CD14-positive monocyte (primary cell): ENCODE data around the gene DENND1A. TPM values are rescaled to one million over a fixed set of nuclear protein-coding genes. Genes with fewer than 3 reads are reported as not detected.

Source experiments
- DNase-seq, 3 donors: peaks; one replicate each; pipeline ENCODE4 v3.0.0-alpha.2; 2011 to 2022
- H2AFZ ChIP-seq: 2 replicates; pipeline ENCODE4 v1.6.0; 2012; ENCODE audit warnings: mild to moderate bottlenecking, low read depth, low read length, inconsistent platforms; ENCODE audit not compliant: insufficient read depth, poor library complexity, severe bottlenecking
- H3K27ac ChIP-seq, 2 donors: 1 replicate in 1 of 2; 2 replicates in 1 of 2; pipeline ENCODE4 v1.5.1; 2012 to 2013; ENCODE audit warnings: low read length in 2 of 2, control low read depth in 1 of 2, inconsistent platforms in 1 of 2, low read depth in 1 of 2, mild to moderate bottlenecking in 1 of 2
- H3K27me3 ChIP-seq, 2 donors: one replicate each; pipeline versions ENCODE4 v1.6.0 to v1.6.1; 2011 to 2013; ENCODE audit warnings: low read length in 2 of 2; ENCODE audit not compliant: control insufficient read depth in 2 of 2, insufficient read depth in 2 of 2
- H3K36me3 ChIP-seq, 2 donors: replicated peaks in 1 of 2; 1 replicate in 1 of 2; 2 replicates in 1 of 2; pipeline versions ENCODE4 v1.5.1 to v1.6.1; 2012 to 2013; ENCODE audit warnings: low read length in 2 of 2, control low read depth in 1 of 2, inconsistent platforms in 1 of 2, mild to moderate bottlenecking in 1 of 2; ENCODE audit not compliant: insufficient read depth in 2 of 2, control insufficient read depth in 1 of 2
- H3K4me1 ChIP-seq, 2 donors: 1 replicate in 1 of 2; 2 replicates in 1 of 2; pipeline versions ENCODE4 v1.5.1 to v1.6.1; 2012 to 2013; ENCODE audit warnings: low read length in 2 of 2, control low read depth in 1 of 2, inconsistent platforms in 1 of 2, mild to moderate bottlenecking in 1 of 2, moderate library complexity in 1 of 2; ENCODE audit not compliant: insufficient read depth in 2 of 2, control insufficient read depth in 1 of 2
- H3K4me2 ChIP-seq: replicated peaks from 2 replicates; pipeline ENCODE3; 2012; ENCODE audit warnings: low read length, moderate library complexity, mild to moderate bottlenecking; ENCODE audit not compliant: poor library complexity, severe bottlenecking; ENCODE audit errors: extremely low read depth
- H3K4me3 ChIP-seq, 3 experiments: fragments of 200-600 bp in 1 of 3; sonication (generic) in 1 of 3; replicated peaks in 1 of 3; 1 replicate in 2 of 3; 2 replicates in 1 of 3; pipeline ENCODE4 v1.5.1; 2011 to 2013; ENCODE audit warnings: low read length in 3 of 3, mild to moderate bottlenecking in 3 of 3, control low read depth in 2 of 3, low read depth in 2 of 3, inconsistent platforms in 1 of 3, moderate library complexity in 1 of 3
- H3K79me2 ChIP-seq: 2 replicates; pipeline ENCODE4 v1.6.0; 2012; ENCODE audit warnings: mild to moderate bottlenecking, control low read depth, inconsistent platforms, low read length, moderate library complexity; ENCODE audit not compliant: insufficient read depth
- H3K9ac ChIP-seq: 2 replicates; pipeline ENCODE4 v1.6.0; 2017; ENCODE audit warnings: low read length, mild to moderate bottlenecking; ENCODE audit not compliant: insufficient read depth, poor library complexity, severe bottlenecking
- H3K9me3 ChIP-seq, 2 donors: replicated peaks in 1 of 2; 1 replicate in 1 of 2; 2 replicates in 1 of 2; pipeline versions ENCODE4 v1.5.1 to v1.6.1; 2012 to 2013; ENCODE audit warnings: low read length in 2 of 2, control low read depth in 1 of 2; ENCODE audit not compliant: control insufficient read depth in 1 of 2, insufficient read depth in 1 of 2
- H4K20me1 ChIP-seq: 2 replicates; pipeline ENCODE4 v1.6.0; 2012; ENCODE audit warnings: mild to moderate bottlenecking, low read length, control low read depth, moderate library complexity; ENCODE audit not compliant: insufficient read depth
- H3K27ac Mint-ChIP-seq, 7 donors: one replicate each; pipeline ENCODE4 v1.8.0; 2020; ENCODE audit warnings: mild to moderate bottlenecking in 7 of 7, mixed read lengths in 7 of 7, moderate library complexity in 6 of 7, inconsistent platforms in 2 of 7
- H3K27me3 Mint-ChIP-seq, 3 donors: one replicate each; pipeline ENCODE4 v1.8.0; 2021 to 2022; ENCODE audit warnings: low read depth in 3 of 3, mild to moderate bottlenecking in 3 of 3, mixed read lengths in 3 of 3, moderate library complexity in 3 of 3, inconsistent platforms in 1 of 3
- H3K36me3 Mint-ChIP-seq, 2 donors: one replicate each; pipeline ENCODE4 v1.8.0; 2020; ENCODE audit warnings: mixed read lengths in 2 of 2, inconsistent platforms in 1 of 2, mild to moderate bottlenecking in 1 of 2
- H3K4me1 Mint-ChIP-seq: one replicate; pipeline ENCODE4 v1.8.0; 2020; ENCODE audit warnings: mild to moderate bottlenecking, mixed read lengths
- H3K4me3 Mint-ChIP-seq, 2 donors: one replicate each; pipeline ENCODE4 v1.8.0; 2020; ENCODE audit warnings: mild to moderate bottlenecking in 2 of 2, mixed read lengths in 2 of 2, moderate library complexity in 1 of 2
- H3K9me3 Mint-ChIP-seq, 7 donors: one replicate each; pipeline ENCODE4 v1.8.0; 2020 to 2022; ENCODE audit warnings: mixed read lengths in 7 of 7, mild to moderate bottlenecking in 6 of 7, moderate library complexity in 6 of 7, inconsistent platforms in 2 of 7
- WGBS: methylation state at CpG from one replicate; pipeline ENCODE4 v1.1.5; 2013; ENCODE audit warnings: missing lambda C conversion rate; ENCODE audit not compliant: insufficient coverage; 5-methylcytosine and 5-hydroxymethylcytosine counted together
- intact Hi-C, 2 donors: fragments of 100-400 bp; cut with micrococcal nuclease; formaldehyde crosslinking; loops; one replicate each; pipeline versions ENCODE4 v1.15.0 to v1.15.1; 2023
- polyA plus RNA-seq, 3 donors: library from polyadenylated mRNA; depleted of rRNA in 1 of 3; unstranded in 2 of 3; stranded (reverse) in 1 of 3; fragments of 300-500 nt in 2 of 3; fragments of >200 nt in 1 of 3; fragmentation: Illumina TruSeq in 2 of 3; gene quantifications; 1 replicate in 2 of 3; 2 replicates in 1 of 3; pipeline ENCODE4 v1.2.3, GENCODE V29; 2012 to 2021
- TF ChIP-seq, protein P1 (sequence below): fragments of 200-600 bp; IDR thresholded peaks from one replicate; pipeline ENCODE4 v1.8.0; 2022; ENCODE audit warnings: antibody characterized with exemption, mild to moderate bottlenecking

The DENND1A gene
- polyA plus RNA-seq, 3 donors = 24.8 to 73.0 (median 29.4) TPM

DNA sequence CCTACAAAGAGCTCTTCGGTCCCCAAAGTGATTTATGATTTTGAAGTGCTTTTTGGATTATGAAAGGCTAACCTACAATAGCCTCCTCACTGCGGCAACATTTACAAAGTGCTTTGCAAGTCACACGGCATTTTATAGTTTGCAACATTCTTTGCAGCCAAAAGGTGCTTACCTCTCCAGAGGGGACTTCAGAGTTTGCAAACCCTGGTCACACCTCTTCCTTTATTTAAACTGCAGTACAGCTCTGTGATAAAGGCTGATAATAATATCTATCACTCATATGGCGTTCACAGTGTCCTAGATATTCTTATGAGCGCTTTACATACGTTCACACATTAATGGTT lies 594.0 kb downstream of the DENND1A start:
- peaks cover 0 to 2% (median 0%) of the 10 kb centered on the region in 7 donors for H3K9me3 Mint-ChIP-seq
- H3K36me3 ChIP-seq = no peaks in the 10 kb centered on the region
- no peaks in the 10 kb centered on the region for H3K79me2 ChIP-seq
- no peak overlapping the region for H3K4me3 Mint-ChIP-seq
- H3K27me3 Mint-ChIP-seq = peaks cover 14 to 24% (median 21%) of the 10 kb centered on the region in 3 donors
- DNase-seq = no peak
- no peak overlapping the region for H2AFZ ChIP-seq
- H4K20me1 ChIP-seq = no peaks in the 10 kb centered on the region
- peaks cover 0 to 2% of the 10 kb centered on the region in 2 donors for H3K36me3 Mint-ChIP-seq
- 100% methylated on average over 1 of the region's 6 CpGs for WGBS
- TF ChIP-seq, protein P1, sequence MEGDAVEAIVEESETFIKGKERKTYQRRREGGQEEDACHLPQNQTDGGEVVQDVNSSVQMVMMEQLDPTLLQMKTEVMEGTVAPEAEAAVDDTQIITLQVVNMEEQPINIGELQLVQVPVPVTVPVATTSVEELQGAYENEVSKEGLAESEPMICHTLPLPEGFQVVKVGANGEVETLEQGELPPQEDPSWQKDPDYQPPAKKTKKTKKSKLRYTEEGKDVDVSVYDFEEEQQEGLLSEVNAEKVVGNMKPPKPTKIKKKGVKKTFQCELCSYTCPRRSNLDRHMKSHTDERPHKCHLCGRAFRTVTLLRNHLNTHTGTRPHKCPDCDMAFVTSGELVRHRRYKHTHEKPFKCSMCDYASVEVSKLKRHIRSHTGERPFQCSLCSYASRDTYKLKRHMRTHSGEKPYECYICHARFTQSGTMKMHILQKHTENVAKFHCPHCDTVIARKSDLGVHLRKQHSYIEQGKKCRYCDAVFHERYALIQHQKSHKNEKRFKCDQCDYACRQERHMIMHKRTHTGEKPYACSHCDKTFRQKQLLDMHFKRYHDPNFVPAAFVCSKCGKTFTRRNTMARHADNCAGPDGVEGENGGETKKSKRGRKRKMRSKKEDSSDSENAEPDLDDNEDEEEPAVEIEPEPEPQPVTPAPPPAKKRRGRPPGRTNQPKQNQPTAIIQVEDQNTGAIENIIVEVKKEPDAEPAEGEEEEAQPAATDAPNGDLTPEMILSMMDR = no peak
- intact Hi-C loops = no loop called here
- no peak overlapping the region for H3K9ac ChIP-seq
- peaks cover 19 to 22% of the 10 kb centered on the region in 2 donors for H3K4me1 ChIP-seq
- H3K27ac ChIP-seq = no peak overlapping the region
- H3K4me2 ChIP-seq = no peak overlapping the region
- peaks cover 0 to 15% of the 10 kb centered on the region in 2 donors for H3K27me3 ChIP-seq
- no peaks in the 10 kb centered on the region for H3K9me3 ChIP-seq
- peaks cover 31% of the 10 kb centered on the region for H3K4me1 Mint-ChIP-seq
- no peak overlapping the region for H3K4me3 ChIP-seq
- no peak overlapping the region for H3K27ac Mint-ChIP-seq

DNA sequence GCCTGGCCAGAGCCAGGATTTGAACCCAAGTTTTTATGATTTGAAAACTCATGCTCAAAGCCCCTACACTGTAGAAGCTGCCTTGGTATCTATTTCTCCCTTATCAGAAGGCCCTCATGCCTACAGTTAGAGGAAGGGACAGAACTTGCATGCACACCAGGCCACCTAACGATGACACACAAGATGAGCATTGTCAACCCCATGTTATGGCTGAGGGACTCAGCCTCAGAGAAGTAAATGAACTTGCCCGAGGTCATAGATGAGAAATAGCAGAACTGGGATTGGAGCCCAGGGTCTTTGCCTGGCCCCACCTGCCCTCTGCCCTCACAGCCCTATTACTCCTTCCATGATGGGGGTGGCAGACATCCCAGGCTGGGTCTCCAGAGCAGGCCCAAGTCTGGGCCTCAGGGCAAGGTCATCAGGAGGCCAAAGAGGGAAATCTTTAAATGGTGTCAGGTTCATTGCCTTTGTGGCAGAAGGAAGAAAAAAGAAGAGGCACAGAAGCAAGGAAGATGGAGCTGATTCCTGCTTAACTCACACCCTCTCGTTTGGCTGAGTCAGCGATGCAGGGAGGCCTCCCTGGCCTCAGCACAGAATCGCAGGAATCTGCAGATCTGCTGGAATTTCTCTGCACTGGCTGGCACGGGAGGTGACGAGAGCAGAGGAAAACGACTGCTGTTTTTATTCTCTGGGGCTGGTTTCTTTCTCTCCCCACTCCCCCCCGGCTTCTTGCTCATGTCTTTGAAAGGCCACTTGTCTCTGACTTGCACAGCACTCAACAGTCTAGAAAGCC lies 594.5 kb downstream of the DENND1A start:
- Histone ChIP-seq H3K4me2 (no peak overlapping the region), H3K9ac (no peak overlapping the region), H3K4me1 (peaks cover 17 to 18% of the 10 kb centered on the region in 2 donors), H3K36me3 (no peaks in the 10 kb centered on the region), H4K20me1 (no peaks in the 10 kb centered on the region), H2AFZ (no peak overlapping the region), H3K27ac (no peak overlapping the region), H3K9me3 (no peaks in the 10 kb centered on the region), H3K79me2 (no peaks in the 10 kb centered on the region), H3K4me3 (no peak overlapping the region), H3K27me3 (peaks cover 0 to 14% of the 10 kb centered on the region in 2 donors)
- TF ChIP-seq, protein P1 = no peak
- intact Hi-C loops = no loop called here
- DNase-seq = no peak
- H3K27me3 Mint-ChIP-seq = peaks cover 13 to 21% (median 21%) of the 10 kb centered on the region in 3 donors
- peaks cover 0 to 2% of the 10 kb centered on the region in 2 donors for H3K36me3 Mint-ChIP-seq
- no peak overlapping the region for H3K27ac Mint-ChIP-seq
- no peak overlapping the region for H3K4me3 Mint-ChIP-seq
- WGBS = 80% methylated on average over 1 of the region's 9 CpGs
- peaks cover 27% of the 10 kb centered on the region for H3K4me1 Mint-ChIP-seq
- H3K9me3 Mint-ChIP-seq = peaks cover 0 to 2% (median 0%) of the 10 kb centered on the region in 7 donors
